Gastroesophageal sphincter (tissue), 3 donors: ENCODE results near the gene ATP5MC3.

Experiments used
- CTCF ChIP-seq, 4 experiments: fragments of 200-600 bp in 2 of 4; fragments of 450-650 bp in 2 of 4; sonication (generic) in 1 of 4; IDR thresholded peaks; one replicate each; pipeline ENCODE4 v1.5.1; 2017 to 2019; ENCODE audit warnings: antibody characterized with exemption in 4 of 4, mild to moderate bottlenecking in 2 of 4, moderate library complexity in 2 of 4
- POLR2AphosphoS5 ChIP-seq: sonication (generic); formaldehyde crosslinking; IDR thresholded peaks from one replicate; pipeline ENCODE4 v1.6.1; 2017; ENCODE audit warnings: antibody characterized with exemption

DNA sequence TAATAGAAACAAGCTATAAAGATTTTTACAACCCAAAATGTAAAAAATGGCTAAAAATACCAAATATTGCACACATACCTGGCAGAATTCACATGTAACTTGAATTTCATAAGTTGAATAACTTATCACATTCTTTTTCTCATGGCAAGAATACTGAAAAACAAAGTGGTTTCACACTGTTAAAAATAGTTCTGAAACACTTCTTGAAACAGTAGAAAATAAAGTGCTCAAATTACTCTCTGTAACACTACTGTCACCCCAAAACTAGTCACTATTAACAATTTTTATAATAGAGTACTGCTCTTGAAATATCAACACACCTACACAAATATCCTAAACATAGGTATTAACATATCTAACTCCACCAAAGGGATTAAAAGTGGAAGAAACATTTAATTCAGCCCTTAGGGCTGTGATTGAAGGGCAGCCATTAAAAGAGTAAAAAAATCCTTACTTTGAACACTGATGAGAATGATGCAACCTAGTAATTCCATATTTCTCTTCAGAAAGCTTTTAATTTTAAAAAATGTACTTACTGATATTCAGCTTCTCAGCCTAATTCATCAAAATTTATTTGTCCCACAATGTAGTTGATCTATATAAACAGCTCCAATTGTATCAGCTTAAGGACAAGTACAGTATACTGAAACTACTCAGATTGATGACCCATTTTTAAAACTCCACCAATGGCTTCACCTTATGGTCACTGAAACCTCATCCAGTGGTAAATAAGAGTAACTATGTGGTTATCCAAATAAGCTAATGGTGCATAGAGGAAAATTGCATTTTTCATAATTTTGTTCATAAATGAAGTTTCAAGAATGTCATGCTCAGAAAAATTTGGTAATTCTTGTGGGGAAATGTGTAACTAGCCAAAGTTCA is 44.9 kb downstream of the ATP5MC3 start:
- TF ChIP-seq POLR2AphosphoS5: no peak
- TF ChIP-seq CTCF (IDR thresholded peaks at IDR 0.05): no peak
